IPS DF 4.7 (cell line): ENCODE results near the gene OR5L1.

Experiments used
- DNase-seq: peaks from one replicate; pipeline ENCODE4 v3.0.0-alpha.2; 2013; ENCODE audit warnings: low spot score; ENCODE audit errors: extremely low read depth

The OR5L1 gene

DNA sequence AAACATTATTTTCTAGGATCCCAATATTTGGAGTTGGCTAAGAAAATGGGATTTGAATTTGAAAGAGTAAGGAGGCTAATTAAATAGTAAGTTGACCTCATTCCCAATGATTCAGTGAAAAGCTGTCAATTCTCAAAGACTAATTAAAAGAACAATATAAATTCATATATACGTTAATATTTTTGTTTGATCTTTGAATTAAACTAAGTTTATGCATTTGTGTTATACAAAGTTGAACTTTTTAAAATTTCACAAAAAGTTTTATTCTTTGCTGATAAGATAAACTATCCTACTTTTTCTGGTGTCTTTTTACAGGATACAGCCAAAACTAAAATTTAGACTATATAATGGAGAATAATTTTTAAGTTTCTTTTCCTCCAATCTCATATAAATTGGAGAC is at the start of gene OR5L1:
TSS of gene OR5L1 (plus strand) at position 301 of the 400 bp plus-strand sequence. CDS start 100 bp downstream, outside the sequence.
- DNase-seq: no peak

GRCh38 chr11:55773138-55773537 is 38.0 kb upstream of the OR5L1 start, which contains the start of gene OR5D13:
OR5D13 (plus strand) TSS chr11:55773438; CDS start chr11:55773438, 0 bp downstream.
- no peak for DNase-seq

GRCh38 chr11:55791606-55792005 is 19.6 kb upstream of the OR5L1 start:
- no peak for DNase-seq

DNA sequence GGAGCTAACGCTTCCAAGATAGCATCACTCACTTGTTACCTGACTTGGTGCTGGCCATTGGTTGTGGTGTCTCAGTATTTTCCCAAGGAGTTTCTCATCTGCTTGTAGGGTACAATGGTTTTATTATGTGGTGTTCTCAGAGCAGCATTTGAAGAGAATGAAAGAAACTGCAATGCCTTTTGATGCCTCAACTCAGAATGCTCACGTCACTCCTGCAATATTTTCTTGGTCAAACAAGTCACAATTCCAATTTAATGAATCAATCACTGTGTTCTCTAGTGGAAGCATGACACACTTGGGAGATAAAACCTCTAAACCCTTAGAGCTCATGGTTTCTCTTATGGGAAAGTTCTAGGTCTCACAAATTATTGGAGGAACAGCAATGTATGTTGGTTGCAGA is 17.8 kb upstream of the OR5L1 start:
- no peak for DNase-seq

DNA sequence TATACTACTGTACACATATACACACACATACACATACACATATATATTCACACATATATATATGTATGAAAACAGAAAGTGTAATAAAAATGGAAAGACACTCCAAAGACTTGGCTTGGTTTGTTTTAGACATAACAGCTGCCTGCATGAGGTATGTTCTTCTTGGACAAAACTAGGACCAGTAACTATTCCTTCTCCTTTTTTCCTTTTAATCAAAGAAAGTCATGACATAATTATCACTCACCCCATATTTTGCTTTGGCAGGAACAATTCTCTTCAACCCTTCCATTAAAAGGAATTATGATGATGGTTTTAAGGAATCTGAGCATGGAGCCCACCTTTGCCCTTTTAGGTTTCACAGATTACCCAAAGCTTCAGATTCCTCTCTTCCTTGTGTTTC is 15.9 kb upstream of the OR5L1 start, which contains the start of gene OR5D14:
TSS of gene OR5D14 (plus strand) at position 301 of the 400 bp plus-strand sequence. CDS start at position 301, 0 bp downstream.
- DNase-seq: no peak

DNA sequence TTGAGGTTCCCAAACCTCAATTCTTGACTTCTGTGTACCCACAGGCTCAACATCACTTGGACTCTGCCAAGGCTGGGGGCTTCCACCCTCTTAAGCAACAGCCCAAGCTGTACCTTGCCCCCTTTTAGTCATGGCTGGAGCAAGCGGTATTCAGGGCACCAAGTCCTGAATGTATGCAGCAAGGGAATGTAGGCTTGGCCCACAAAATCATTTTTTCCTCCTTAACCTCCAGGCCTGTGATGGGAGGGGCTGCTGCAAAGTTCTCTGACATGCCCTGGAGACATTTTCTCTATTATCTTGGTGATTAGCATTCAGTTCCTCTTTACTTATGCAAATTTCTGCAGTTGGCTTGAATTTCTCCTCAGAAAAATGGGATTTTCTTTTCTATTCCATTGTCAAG is 4.9 kb upstream of the OR5L1 start:
- DNase-seq: no peak

GRCh38 chr11:55819330-55819729 is 8.2 kb downstream of the OR5L1 start, which contains the start of gene OR5D18:
OR5D18 (plus strand) TSS chr11:55819630; CDS start chr11:55819630, 0 bp downstream.
- no peak for DNase-seq

- no peak for DNase-seq
These were observed 15.8 kb downstream of the OR5L1 start, which contains the start of gene OR5L2 for GRCh38 chr11:55826919-55827318. OR5L2 (plus strand) TSS chr11:55827219; CDS start chr11:55827219, 0 bp downstream.

DNA sequence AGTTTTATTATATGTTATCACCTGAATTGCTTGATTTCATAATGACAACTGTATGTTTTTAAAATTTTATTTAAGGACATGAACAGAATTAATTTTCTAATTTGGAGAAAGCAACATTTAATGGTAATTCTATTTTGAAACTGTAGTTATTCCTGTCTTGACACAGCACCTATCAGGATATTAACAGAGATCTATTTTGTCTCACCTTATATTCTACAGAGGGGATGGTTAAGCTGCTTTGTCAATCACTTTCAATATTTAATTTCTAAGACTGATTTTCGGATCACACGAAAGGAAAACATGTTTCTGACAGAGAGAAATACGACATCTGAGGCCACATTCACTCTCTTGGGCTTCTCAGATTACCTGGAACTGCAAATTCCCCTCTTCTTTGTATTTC is 27.3 kb downstream of the OR5L1 start, which contains the start of gene OR5D16:
TSS of gene OR5D16 (plus strand) at position 301 of the 400 bp plus-strand sequence. CDS start at position 301, 0 bp downstream.
- DNase-seq: no peak

DNA sequence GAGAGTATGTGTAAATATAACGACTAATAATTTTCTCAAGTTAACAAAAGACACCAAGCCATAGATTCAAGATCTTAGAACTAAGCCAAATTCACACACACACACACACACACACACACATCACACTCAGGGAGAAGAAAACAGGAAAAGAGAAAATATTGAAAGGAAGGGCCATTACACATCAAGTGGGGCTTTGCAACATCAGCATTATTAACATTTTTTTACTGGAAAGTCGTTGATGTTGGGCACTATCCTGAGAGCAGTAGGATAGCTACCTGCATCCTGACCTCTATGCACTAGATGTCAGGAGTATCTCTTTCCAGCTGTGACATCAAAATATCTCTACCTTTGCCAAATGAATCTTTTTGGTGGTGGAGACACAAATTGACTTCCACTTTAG is 36.3 kb downstream of the OR5L1 start:
- DNase-seq: no peak

- no peak for DNase-seq
These were observed 37.9 kb downstream of the OR5L1 start for GRCh38 chr11:55849037-55849436.

DNA sequence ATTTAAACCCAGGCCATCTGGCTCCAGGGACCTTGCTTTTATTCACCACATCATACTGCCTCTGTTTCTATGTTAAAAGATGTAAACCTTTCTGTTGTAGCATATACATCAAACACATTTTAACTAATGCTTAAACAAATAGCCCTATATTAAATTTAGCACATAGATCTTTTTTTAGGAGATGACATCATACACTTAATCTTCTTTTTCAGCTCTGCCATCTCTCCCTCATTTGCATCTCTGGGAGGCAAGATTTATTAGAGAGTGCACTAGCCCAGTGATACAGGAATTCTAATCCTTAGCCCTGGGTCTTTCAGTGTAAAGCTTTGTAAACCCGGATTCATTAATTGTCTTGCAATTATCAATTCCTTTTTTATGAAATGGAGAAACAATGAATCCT is 41.0 kb downstream of the OR5L1 start:
- DNase-seq: no peak

- no peak for DNase-seq
These were observed 43.5 kb downstream of the OR5L1 start for GRCh38 chr11:55854704-55855103.
